ENCODE data around the gene CCNI. TPM values are rescaled to one million over a fixed set of nuclear protein-coding genes. Genes with fewer than 3 reads are reported as not detected.
"Not testable (repeated sequence)": the region's sequence is repeated elsewhere in the genome, so short reads cannot be mapped to it uniquely, and the experiment has no call there.

CCNI gene
- total RNA-seq, 1 donor from 2014 or later, result 396 TPM

GRCh38 chr4:77093401-77093800 is 17.6 kb upstream of the CCNI start:
- Mint-ChIP-seq H3K4me1 (peaks cover 6% of the 10 kb centered on the region), H3K27ac (ENCODE audit: unreplicated experiment) (no peak overlapping the region), H3K4me3 (no peak overlapping the region), H3K36me3 (ENCODE audit: low read depth) (no peaks in the 10 kb centered on the region), H3K27me3 (ENCODE audit: low read depth) (no peaks in the 10 kb centered on the region), H3K9me3 (no peaks in the 10 kb centered on the region)
- DNase-seq (ENCODE audit: low read depth, low spot score), result no peak
- no peak for TF ChIP-seq CTCF (conservative IDR thresholded peaks at IDR 0.05)

GRCh38 chr4:77092975-77093374 is 17.2 kb upstream of the CCNI start:
- Mint-ChIP-seq H3K27ac (ENCODE audit: unreplicated experiment) (no peak overlapping the region), H3K27me3 (ENCODE audit: low read depth) (no peaks in the 10 kb centered on the region), H3K4me3 (no peak overlapping the region), H3K9me3 (no peaks in the 10 kb centered on the region), H3K36me3 (ENCODE audit: low read depth) (no peaks in the 10 kb centered on the region), H3K4me1 (peaks cover 6% of the 10 kb centered on the region)
- TF ChIP-seq CTCF (conservative IDR thresholded peaks at IDR 0.05), result no peak
- no peak for DNase-seq (ENCODE audit: low read depth, low spot score)

- no peak for TF ChIP-seq CTCF (conservative IDR thresholded peaks at IDR 0.05)
- no peak overlapping the region for H3K4me3 Mint-ChIP-seq
- no peaks in the 10 kb centered on the region for H3K4me1 Mint-ChIP-seq
- no peak overlapping the region for H3K27ac Mint-ChIP-seq (ENCODE audit: unreplicated experiment)
- no peak for DNase-seq (ENCODE audit: low read depth, low spot score)
- no peaks in the 10 kb centered on the region for H3K9me3 Mint-ChIP-seq
- H3K36me3 Mint-ChIP-seq (ENCODE audit: low read depth), result no peaks in the 10 kb centered on the region
- H3K27me3 Mint-ChIP-seq (ENCODE audit: low read depth), result no peaks in the 10 kb centered on the region
These were observed 14.1 kb upstream of the CCNI start for GRCh38 chr4:77089866-77090265.

- H3K4me1 Mint-ChIP-seq; H3K36me3 Mint-ChIP-seq (ENCODE audit: low read depth); H3K9me3 Mint-ChIP-seq; H3K27me3 Mint-ChIP-seq (ENCODE audit: low read depth); H3K4me3 Mint-ChIP-seq; DNase-seq (ENCODE audit: low read depth, low spot score): not testable (repeated sequence)
- peak overlapping the region; percentile 27 for H3K27ac Mint-ChIP-seq (ENCODE audit: unreplicated experiment)
These were observed 11.2 kb upstream of the CCNI start for GRCh38 chr4:77087027-77087426.

- H3K4me1 Mint-ChIP-seq, result no peaks in the 10 kb centered on the region
- no peak for TF ChIP-seq CTCF (conservative IDR thresholded peaks at IDR 0.05)
- DNase-seq (ENCODE audit: low read depth, low spot score), result no peak
- H3K27ac Mint-ChIP-seq (ENCODE audit: unreplicated experiment), result no peak overlapping the region
- no peaks in the 10 kb centered on the region for H3K36me3 Mint-ChIP-seq (ENCODE audit: low read depth)
- no peaks in the 10 kb centered on the region for H3K9me3 Mint-ChIP-seq
- H3K27me3 Mint-ChIP-seq (ENCODE audit: low read depth), result no peaks in the 10 kb centered on the region
- H3K4me3 Mint-ChIP-seq, result no peak overlapping the region
These were observed 8.3 kb upstream of the CCNI start for GRCh38 chr4:77084019-77084639.

GRCh38 chr4:77082886-77083608 is 7.3 kb upstream of the CCNI start:
- TF ChIP-seq CTCF (conservative IDR thresholded peaks at IDR 0.05), result no peak
- Mint-ChIP-seq H3K9me3 (no peaks in the 10 kb centered on the region), H3K36me3 (ENCODE audit: low read depth) (no peaks in the 10 kb centered on the region), H3K27ac (ENCODE audit: unreplicated experiment) (no peak overlapping the region), H3K4me3 (no peak overlapping the region), H3K27me3 (ENCODE audit: low read depth) (no peaks in the 10 kb centered on the region), H3K4me1 (peaks cover 2% of the 10 kb centered on the region)
- DNase-seq (ENCODE audit: low read depth, low spot score), result no peak

GRCh38 chr4:77080806-77081205 is 5.0 kb upstream of the CCNI start:
- not testable (repeated sequence) for H3K4me3 Mint-ChIP-seq; H3K27me3 Mint-ChIP-seq (ENCODE audit: low read depth); H3K36me3 Mint-ChIP-seq (ENCODE audit: low read depth); H3K9me3 Mint-ChIP-seq; DNase-seq (ENCODE audit: low read depth, low spot score)
- Mint-ChIP-seq H3K27ac (ENCODE audit: unreplicated experiment) (peak overlapping the region; percentile 71), H3K4me1 (peaks cover 21% of the 10 kb centered on the region)

Data from neural crest cell (in vitro differentiated cells).